GM12878 (cell line): ENCODE data around the gene GRIK4. TPM values are rescaled to one million over a fixed set of nuclear protein-coding genes. Genes with fewer than 3 reads are reported as not detected.
A peak's percentile ranks its signal among the peaks of the same experiment; 100 is the strongest.

ENCODE experiments used
- ASH2L ChIP-seq: fragments of 300-600, 200-600 bp; sonication (generic); IDR thresholded peaks from 2 replicates; pipeline ENCODE4 v1.6.1; 2017; ENCODE audit warnings: low read depth, mild to moderate bottlenecking, borderline replicate concordance
- CHD2 ChIP-seq: IDR thresholded peaks from 2 replicates; pipeline ENCODE4 v1.6.1; 2011; ENCODE audit warnings: low read depth, low read length, improper control_type of control experiment, borderline replicate concordance
- CREM ChIP-seq: IDR thresholded peaks from 2 replicates; pipeline ENCODE4 v1.6.1; 2014; ENCODE audit warnings: antibody characterized with exemption, low read depth
- DPF2 ChIP-seq: fragments of 450-650 bp; IDR thresholded peaks from 2 replicates; pipeline ENCODE4 v1.6.1; 2017; ENCODE audit warnings: mild to moderate bottlenecking
- ESRRA ChIP-seq: IDR thresholded peaks from 2 replicates; pipeline ENCODE4 v1.6.1; 2012; ENCODE audit warnings: mild to moderate bottlenecking, low read length, improper control_type of control experiment
- ETV6 ChIP-seq, 2 experiments: fragments of 450-650 bp in 1 of 2; IDR thresholded peaks in 1 of 2; conservative IDR thresholded peaks in 1 of 2; 2 replicates each; pipeline ENCODE4 v1.6.1; 2014; ENCODE audit warnings: antibody characterized with exemption in 1 of 2, borderline replicate concordance in 1 of 2, low read depth in 1 of 2, mild to moderate bottlenecking in 1 of 2, moderate library complexity in 1 of 2
- JUNB ChIP-seq: IDR thresholded peaks from 2 replicates; pipeline ENCODE4 v1.6.1; 2016; ENCODE audit warnings: antibody characterized with exemption, mild to moderate bottlenecking
- MTA2 ChIP-seq: fragments of 450-650 bp; IDR thresholded peaks from 2 replicates; pipeline ENCODE4 v1.6.1; 2016; ENCODE audit warnings: low read depth, mild to moderate bottlenecking, moderate library complexity
- MXI1 ChIP-seq: fragments of 150-350 bp; IDR thresholded peaks from 2 replicates; pipeline ENCODE4 v1.6.1; 2011; ENCODE audit warnings: low read depth, mild to moderate bottlenecking, inconsistent platforms, low read length, improper control_type of control experiment
- NFYB ChIP-seq: IDR thresholded peaks from 2 replicates; pipeline ENCODE4 v1.6.1; 2011; ENCODE audit warnings: low read depth, mild to moderate bottlenecking, low read length, improper control_type of control experiment, moderate library complexity; ENCODE audit not compliant: insufficient read depth
- POLR2A ChIP-seq: IDR thresholded peaks from 2 replicates; pipeline ENCODE4 v1.6.1; 2011; ENCODE audit warnings: low read depth, mild to moderate bottlenecking, low read length
- RAD51 ChIP-seq: fragments of 450-650 bp; IDR thresholded peaks from 2 replicates; pipeline ENCODE4 v1.6.1; 2016; ENCODE audit warnings: moderate library complexity, mild to moderate bottlenecking, inconsistent platforms
- SP1 ChIP-seq: IDR thresholded peaks from one replicate; pipeline ENCODE4 v1.6.1; 2011; ENCODE audit warnings: low read depth, low read length
- STAT3 ChIP-seq: IDR thresholded peaks from 2 replicates; pipeline ENCODE4 v1.6.1; 2011; ENCODE audit warnings: low read depth, low read length, improper control_type of control experiment
- TAF1 ChIP-seq: IDR thresholded peaks from 2 replicates; pipeline ENCODE4 v1.6.1; 2011; ENCODE audit warnings: mild to moderate bottlenecking, low read depth, low read length, borderline replicate concordance
- ZNF217 ChIP-seq: fragments of 450-650 bp; IDR thresholded peaks from 2 replicates; pipeline ENCODE4 v1.6.1; 2017; ENCODE audit warnings: antibody characterized with exemption, mild to moderate bottlenecking
- ZNF384 ChIP-seq: IDR thresholded peaks from 2 replicates; pipeline ENCODE4 v1.6.1; 2012; ENCODE audit warnings: low read depth, mild to moderate bottlenecking, low read length, improper control_type of control experiment, borderline replicate concordance
- ZNF592 ChIP-seq: fragments of 450-650 bp; IDR thresholded peaks from 2 replicates; pipeline ENCODE4 v1.6.1; 2017; ENCODE audit warnings: mild to moderate bottlenecking, moderate library complexity
- polyA plus RNA-seq, 11 experiments: library from polyadenylated mRNA; depleted of rRNA in 4 of 11; unstranded in 6 of 11; stranded (reverse) in 5 of 11; fragments of >200 nt; fragmentation: Nextera tagmentation in 4 of 11; fragmentation: Illumina TruSeq in 1 of 11; extraction: Ambion mirVana in 4 of 11; extraction: Trizol in 1 of 11; gene quantifications; 1 replicate in 1 of 11; 2 replicates in 10 of 11; pipeline versions ENCODE4 v1.2.1 to v1.2.3, GENCODE V29; 2011 to 2016; ENCODE audit warnings: inconsistent platforms in 2 of 11, missing spikeins in 2 of 11, low read depth in 1 of 11
- total RNA-seq, 4 experiments: library from RNA; depleted of rRNA in 3 of 4; stranded (reverse); fragments of >200 nt in 3 of 4; fragmentation: Illumina TruSeq in 1 of 4; extraction: Trizol in 1 of 4; gene quantifications; 2 replicates each; pipeline versions ENCODE4 v1.2.1 to v1.2.3, GENCODE V29; 2013 to 2021
- TF ChIP-seq, protein P1 (sequence below): fragments of 450-650 bp; IDR thresholded peaks from 2 replicates; pipeline ENCODE4 v1.6.1; 2016; ENCODE audit warnings: mild to moderate bottlenecking
- TF ChIP-seq, protein P2 (sequence below): IDR thresholded peaks from 2 replicates; pipeline ENCODE4 v1.6.1; 2012; ENCODE audit warnings: low read depth, low read length, improper control_type of control experiment
- TF ChIP-seq, protein P3 (sequence below): fragments of 450-650 bp; IDR thresholded peaks from 2 replicates; pipeline ENCODE4 v1.6.1; 2017; ENCODE audit warnings: borderline replicate concordance

Gene GRIK4
- total and polyA plus RNA-seq, 10 of the 15 experiments (the other 5 are each of a cell fraction or from before 2014, with no cell fraction given) = 0.33 to 3.6 (median 0.72) TPM

DNA sequence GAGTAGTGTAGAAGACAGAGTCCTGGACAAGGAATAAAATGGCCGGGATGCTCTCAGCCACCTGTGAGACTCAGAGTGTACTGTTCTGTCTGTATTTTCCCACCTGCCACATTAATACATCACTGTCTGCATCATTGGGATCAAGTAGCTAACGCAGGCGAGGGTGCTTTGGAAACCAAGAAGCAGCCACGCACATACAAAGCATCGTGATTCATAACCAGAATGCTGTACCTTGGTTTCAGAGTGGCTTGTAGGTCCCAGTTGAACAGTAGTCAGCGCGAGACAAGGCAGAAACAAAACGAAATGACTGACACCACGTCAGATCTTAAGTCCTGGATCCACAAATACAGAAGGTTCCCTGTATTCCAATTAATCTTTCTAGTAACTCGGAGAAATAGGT, 198.3 kb downstream of the GRIK4 start (continued):
- TF ChIP-seq, protein P1, sequence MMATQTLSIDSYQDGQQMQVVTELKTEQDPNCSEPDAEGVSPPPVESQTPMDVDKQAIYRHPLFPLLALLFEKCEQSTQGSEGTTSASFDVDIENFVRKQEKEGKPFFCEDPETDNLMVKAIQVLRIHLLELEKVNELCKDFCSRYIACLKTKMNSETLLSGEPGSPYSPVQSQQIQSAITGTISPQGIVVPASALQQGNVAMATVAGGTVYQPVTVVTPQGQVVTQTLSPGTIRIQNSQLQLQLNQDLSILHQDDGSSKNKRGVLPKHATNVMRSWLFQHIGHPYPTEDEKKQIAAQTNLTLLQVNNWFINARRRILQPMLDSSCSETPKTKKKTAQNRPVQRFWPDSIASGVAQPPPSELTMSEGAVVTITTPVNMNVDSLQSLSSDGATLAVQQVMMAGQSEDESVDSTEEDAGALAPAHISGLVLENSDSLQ = peak; percentile 92
- TF ChIP-seq NFYB (no peak), ZNF592 (no peak), ZNF217 (no peak), CHD2 (peak; percentile 31; the same call in 1 of the 2 replicates), DPF2 (peak; percentile 66), ETV6 (conservative IDR thresholded peaks at IDR 0.05 in 1 of 2, IDR thresholded peaks at IDR 0.05 in 1 of 2; ENCODE audit: borderline replicate concordance in 1 of 2, low read depth in 1 of 2) (peak in 1 of 2 experiments; percentile 73; a peak in 2 of 4 replicates), ASH2L (no peak), POLR2A (no peak), JUNB (peak; percentile 95), STAT3 (no peak), CREM (peak; percentile 84), SP1 (peak; percentile 59), ESRRA (no peak), TAF1 (no peak), MXI1 (no peak), RAD51 (no peak), MTA2 (peak; percentile 57; the same call in 1 of the 2 replicates), ZNF384 (no peak)
- TF ChIP-seq, protein P2, sequence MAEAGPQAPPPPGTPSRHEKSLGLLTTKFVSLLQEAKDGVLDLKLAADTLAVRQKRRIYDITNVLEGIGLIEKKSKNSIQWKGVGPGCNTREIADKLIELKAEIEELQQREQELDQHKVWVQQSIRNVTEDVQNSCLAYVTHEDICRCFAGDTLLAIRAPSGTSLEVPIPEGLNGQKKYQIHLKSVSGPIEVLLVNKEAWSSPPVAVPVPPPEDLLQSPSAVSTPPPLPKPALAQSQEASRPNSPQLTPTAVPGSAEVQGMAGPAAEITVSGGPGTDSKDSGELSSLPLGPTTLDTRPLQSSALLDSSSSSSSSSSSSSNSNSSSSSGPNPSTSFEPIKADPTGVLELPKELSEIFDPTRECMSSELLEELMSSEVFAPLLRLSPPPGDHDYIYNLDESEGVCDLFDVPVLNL = no peak
- TF ChIP-seq, protein P3, sequence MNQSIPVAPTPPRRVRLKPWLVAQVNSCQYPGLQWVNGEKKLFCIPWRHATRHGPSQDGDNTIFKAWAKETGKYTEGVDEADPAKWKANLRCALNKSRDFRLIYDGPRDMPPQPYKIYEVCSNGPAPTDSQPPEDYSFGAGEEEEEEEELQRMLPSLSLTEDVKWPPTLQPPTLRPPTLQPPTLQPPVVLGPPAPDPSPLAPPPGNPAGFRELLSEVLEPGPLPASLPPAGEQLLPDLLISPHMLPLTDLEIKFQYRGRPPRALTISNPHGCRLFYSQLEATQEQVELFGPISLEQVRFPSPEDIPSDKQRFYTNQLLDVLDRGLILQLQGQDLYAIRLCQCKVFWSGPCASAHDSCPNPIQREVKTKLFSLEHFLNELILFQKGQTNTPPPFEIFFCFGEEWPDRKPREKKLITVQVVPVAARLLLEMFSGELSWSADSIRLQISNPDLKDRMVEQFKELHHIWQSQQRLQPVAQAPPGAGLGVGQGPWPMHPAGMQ = no peak
